Measurements from ENCODE around the gene C10orf95.
"Not testable (repeated sequence)": the region's sequence is repeated elsewhere in the genome, so short reads cannot be mapped to it uniquely, and the experiment has no call there.

The C10orf95 gene

DNA sequence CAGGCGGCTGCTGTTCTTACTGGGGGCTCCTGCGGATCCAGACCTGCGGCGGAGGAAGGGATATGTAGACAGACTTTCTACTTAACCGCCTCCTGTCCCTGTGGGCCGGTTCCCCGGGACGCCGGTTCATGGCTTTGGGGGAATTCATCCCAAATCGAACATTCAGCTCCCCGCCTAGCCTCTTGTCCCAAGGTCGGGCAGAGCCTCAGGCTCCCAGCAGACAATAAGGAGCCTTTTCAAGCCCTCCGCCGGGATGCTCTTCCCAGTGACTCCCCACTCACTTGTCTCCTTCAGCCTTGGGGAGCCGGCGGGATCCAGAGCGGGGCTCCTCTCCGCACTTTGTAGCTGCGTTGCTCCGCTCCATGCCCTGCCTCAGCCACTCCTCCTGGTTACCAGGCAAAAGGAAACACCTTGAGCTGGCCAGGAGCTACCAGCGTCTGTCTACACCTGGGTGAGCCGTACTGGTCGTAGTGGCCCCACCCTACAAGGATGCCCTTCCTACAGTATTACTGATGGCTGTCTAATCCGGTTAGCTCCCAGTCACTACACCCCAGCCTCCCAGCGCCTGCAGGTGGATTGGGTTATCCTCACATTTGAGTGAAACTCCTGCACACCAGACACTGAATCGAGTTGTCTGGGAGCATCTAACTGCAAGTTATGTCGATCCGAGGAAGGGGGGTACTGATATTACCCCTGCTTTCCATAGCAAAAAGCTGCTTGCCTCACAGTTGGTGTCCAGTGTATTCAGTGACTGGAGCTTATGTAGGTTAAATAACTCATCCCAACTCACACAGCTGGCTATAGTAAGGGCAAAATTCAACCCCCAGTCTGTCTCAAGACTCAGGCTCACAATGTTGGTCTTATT is at the start of gene C10orf95:
C10orf95 (minus strand) TSS at position 439 of the 865 bp plus-strand sequence. CDS start 450 bp downstream, outside the sequence.
- no peaks in the 10 kb centered on the region for H3K9me3 Mint-ChIP-seq
- peaks cover 56% of the 10 kb centered on the region for H3K36me3 Mint-ChIP-seq
- H3K4me3 Mint-ChIP-seq = peak within 1 kb of the TSS; percentile 90
- H3K27ac Mint-ChIP-seq = peak within 1 kb of the TSS; percentile 94
- ATAC-seq (no peak), DNase-seq (ENCODE audit: low spot score in 2 of 2) (peak in 1 of 2 donors; percentile 60)
- peaks cover 31% of the 10 kb centered on the region for H3K4me1 Mint-ChIP-seq

DNA sequence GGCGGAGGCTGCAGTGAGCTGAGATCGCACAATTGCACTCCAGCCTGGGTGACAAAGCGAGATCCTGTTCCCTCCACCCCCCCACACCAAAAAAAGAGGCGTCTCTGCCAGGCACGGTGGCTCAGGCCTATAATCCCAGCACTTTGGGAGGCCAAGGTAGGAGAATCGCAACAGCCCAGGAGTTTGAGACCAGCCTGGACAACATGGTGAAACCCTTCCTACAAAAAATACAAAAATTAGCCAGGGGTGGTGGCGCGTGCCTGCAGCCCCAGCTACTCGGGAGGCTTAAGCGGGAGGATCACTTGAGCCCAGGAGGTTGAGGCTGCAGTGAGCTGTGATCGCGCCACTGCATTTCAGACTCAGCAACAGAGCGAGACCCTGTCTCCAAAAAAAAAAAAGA is 49.3 kb upstream of the C10orf95 start:
- ATAC-seq; DNase-seq (ENCODE audit: low spot score in 2 of 2); H3K9me3 Mint-ChIP-seq; H3K27ac Mint-ChIP-seq; H3K4me3 Mint-ChIP-seq: not testable (repeated sequence)
- H3K36me3 Mint-ChIP-seq = peaks cover 32% of the 10 kb centered on the region
- peaks cover 27% of the 10 kb centered on the region for H3K4me1 Mint-ChIP-seq

DNA sequence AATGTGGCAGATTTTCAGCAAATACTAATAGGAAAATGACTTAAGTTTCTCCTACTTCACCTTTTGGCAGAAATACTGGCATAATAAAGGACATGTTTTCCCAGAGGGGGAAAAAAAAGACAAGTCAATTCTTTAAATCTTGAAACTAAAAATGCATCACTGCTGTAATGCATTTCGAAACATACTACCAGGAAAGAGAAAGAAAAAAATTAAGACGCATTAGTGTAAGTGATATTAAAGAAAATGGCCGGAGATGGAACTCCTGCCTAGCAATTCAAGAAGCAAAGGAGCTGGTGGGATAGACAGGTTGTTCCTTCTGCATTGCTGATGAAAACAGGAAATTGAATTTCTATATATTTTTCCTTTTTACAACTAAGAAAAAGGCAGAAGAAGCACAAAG is 48.0 kb upstream of the C10orf95 start:
- no peak overlapping the region for H3K4me3 Mint-ChIP-seq
- H3K9me3 Mint-ChIP-seq = no peaks in the 10 kb centered on the region
- peak overlapping the region; percentile 26 for H3K27ac Mint-ChIP-seq
- H3K36me3 Mint-ChIP-seq = peaks cover 41% of the 10 kb centered on the region
- DNase-seq (ENCODE audit: low spot score in 2 of 2) (no peak), ATAC-seq (no peak)
- peaks cover 13% of the 10 kb centered on the region for H3K4me1 Mint-ChIP-seq

DNA sequence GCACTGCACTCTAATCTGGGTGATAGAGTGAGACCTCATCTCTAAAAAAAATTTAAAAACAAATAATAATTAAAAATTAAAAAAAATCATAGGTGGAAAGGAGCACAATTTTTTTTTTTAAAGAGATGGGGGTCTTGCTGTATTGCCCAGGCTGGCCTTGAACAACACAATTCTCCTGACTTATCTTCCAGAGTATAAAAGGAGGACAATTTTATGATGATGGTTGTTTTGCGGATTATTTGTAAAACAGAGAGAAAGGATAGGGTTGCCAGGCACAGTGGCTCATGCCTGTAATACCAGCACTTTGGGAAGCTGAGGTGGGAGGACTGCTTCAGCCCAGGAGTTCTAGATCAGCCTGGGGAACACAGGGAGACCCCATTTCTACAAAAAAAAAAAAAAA is 46.2 kb upstream of the C10orf95 start:
- ATAC-seq (no peak), DNase-seq (ENCODE audit: low spot score in 2 of 2) (no peak)
- Mint-ChIP-seq H3K36me3 (peaks cover 56% of the 10 kb centered on the region), H3K9me3 (no peaks in the 10 kb centered on the region), H3K4me3 (no peak overlapping the region), H3K4me1 (peaks cover 22% of the 10 kb centered on the region), H3K27ac (peak overlapping the region; percentile 26)

GRCh38 chr10:102493771-102494170 is 42.4 kb upstream of the C10orf95 start:
- no peaks in the 10 kb centered on the region for H3K9me3 Mint-ChIP-seq
- H3K36me3 Mint-ChIP-seq = peaks cover 84% of the 10 kb centered on the region

GRCh38 chr10:102492983-102493382 is 41.6 kb upstream of the C10orf95 start:
- H3K9me3 Mint-ChIP-seq = no peaks in the 10 kb centered on the region
- H3K27ac Mint-ChIP-seq = peak overlapping the region; percentile 74
- no peak for DNase-seq (ENCODE audit: low spot score in 2 of 2)
- no peak overlapping the region for H3K4me3 Mint-ChIP-seq
- H3K36me3 Mint-ChIP-seq = peaks cover 88% of the 10 kb centered on the region
- peaks cover 17% of the 10 kb centered on the region for H3K4me1 Mint-ChIP-seq
- no peak for ATAC-seq

More at GRCh38 chr10:102493771-102494170, 42.4 kb upstream of the C10orf95 start:
- ATAC-seq (no peak), DNase-seq (ENCODE audit: low spot score in 2 of 2) (no peak)
- H3K4me1 Mint-ChIP-seq = peaks cover 19% of the 10 kb centered on the region
- H3K27ac Mint-ChIP-seq = peak overlapping the region; percentile 74
- H3K4me3 Mint-ChIP-seq = no peak overlapping the region

DNA sequence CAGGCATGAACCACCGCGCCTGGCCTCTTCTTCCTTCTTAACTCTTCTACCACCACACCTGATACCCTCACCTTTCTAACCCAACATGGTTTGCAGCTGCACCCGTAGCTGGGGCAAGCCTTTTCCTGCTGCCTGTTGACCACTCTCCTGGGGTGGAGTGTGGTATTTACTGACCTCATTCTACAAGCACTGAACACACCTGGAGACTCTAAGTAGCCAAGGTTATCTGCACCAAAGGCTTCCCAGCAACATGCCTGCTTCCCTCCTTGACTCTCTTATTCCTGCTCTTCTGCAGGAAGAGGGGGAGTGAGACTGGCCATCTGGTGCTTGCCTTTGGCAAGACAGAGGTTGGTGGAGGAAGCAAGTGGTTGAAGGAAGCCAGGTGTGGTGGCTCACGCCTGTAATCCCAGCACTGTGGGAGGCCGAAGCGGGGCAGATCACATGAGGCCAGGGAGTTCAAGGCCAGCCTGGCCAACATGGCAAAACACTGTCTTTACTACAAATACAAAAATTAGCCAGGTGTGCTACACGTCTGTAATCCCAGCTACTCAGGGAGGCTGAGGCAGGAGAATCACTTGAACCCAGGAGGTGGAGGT is 41.1 kb upstream of the C10orf95 start:
- no peaks in the 10 kb centered on the region for H3K9me3 Mint-ChIP-seq
- H3K27ac Mint-ChIP-seq = peak overlapping the region; percentile 74
- H3K36me3 Mint-ChIP-seq = peaks cover 89% of the 10 kb centered on the region
- peaks cover 17% of the 10 kb centered on the region for H3K4me1 Mint-ChIP-seq
- no peak overlapping the region for H3K4me3 Mint-ChIP-seq
- DNase-seq (ENCODE audit: low spot score in 2 of 2) (no peak), ATAC-seq (no peak)

DNA sequence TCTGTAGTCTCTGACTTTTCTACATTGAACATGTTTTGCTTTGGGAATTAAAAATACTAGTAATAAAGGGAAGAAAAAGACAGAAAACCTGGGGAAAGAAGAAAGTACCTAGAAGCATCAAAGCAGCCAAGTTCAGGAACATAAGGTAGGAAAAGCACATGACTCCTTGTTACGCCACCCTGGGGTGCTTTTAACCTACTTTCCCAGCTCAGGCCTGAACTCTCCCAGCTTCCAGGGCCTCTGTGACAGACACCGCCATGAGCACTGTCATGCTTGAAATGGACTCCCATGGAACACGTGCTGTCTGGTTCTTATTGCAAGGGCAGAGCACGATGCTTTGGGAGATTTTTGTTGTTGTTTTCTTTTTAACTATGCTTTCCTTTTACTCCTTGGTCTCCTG is 39.8 kb upstream of the C10orf95 start:
- H3K4me1 Mint-ChIP-seq = peaks cover 17% of the 10 kb centered on the region
- ATAC-seq (no peak), DNase-seq (ENCODE audit: low spot score in 2 of 2) (no peak)
- H3K4me3 Mint-ChIP-seq = no peak overlapping the region
- no peak overlapping the region for H3K27ac Mint-ChIP-seq
- peaks cover 91% of the 10 kb centered on the region for H3K36me3 Mint-ChIP-seq
- no peaks in the 10 kb centered on the region for H3K9me3 Mint-ChIP-seq

- Mint-ChIP-seq H3K27ac (peak overlapping the region; percentile 63), H3K4me3 (no peak overlapping the region), H3K9me3 (no peaks in the 10 kb centered on the region), H3K36me3 (peaks cover 100% of the 10 kb centered on the region), H3K4me1 (no peaks in the 10 kb centered on the region)
- DNase-seq (ENCODE audit: low spot score in 2 of 2) (no peak), ATAC-seq (no peak)
These were observed 33.9 kb upstream of the C10orf95 start for GRCh38 chr10:102485093-102485784.

- H3K27ac Mint-ChIP-seq = no peak overlapping the region
- H3K4me1 Mint-ChIP-seq = peaks cover 4% of the 10 kb centered on the region
- no peak for DNase-seq (ENCODE audit: low spot score in 2 of 2)
- H3K4me3 Mint-ChIP-seq = no peak overlapping the region
- H3K36me3 Mint-ChIP-seq = peaks cover 100% of the 10 kb centered on the region
- no peaks in the 10 kb centered on the region for H3K9me3 Mint-ChIP-seq
- ATAC-seq = no peak
These were observed 32.7 kb upstream of the C10orf95 start for GRCh38 chr10:102484021-102484420.

DNA sequence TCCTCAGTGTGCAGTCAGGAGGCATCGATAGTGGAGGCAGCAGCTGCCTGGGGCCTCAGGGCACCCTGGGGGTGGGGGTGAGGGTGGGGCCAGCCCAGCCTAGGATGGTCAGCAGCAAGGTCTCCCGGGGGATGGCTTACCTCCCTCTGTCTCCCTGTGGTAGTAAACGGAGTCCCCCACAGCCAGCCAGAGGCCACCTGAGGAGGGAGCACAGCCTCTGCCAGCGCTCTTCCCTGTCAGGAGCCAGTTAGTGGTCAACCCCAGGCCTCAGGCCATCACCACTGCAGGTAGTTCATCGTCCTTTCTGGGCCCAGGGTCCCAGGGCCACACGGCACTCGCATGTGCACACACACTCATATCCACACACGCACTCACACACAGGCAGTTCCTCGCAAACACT is 29.1 kb upstream of the C10orf95 start:
- no peak overlapping the region for H3K4me3 Mint-ChIP-seq
- DNase-seq (ENCODE audit: low spot score in 2 of 2) (no peak), ATAC-seq (no peak)
- no peaks in the 10 kb centered on the region for H3K9me3 Mint-ChIP-seq
- H3K27ac Mint-ChIP-seq = peak overlapping the region; percentile 88
- peaks cover 77% of the 10 kb centered on the region for H3K36me3 Mint-ChIP-seq
- H3K4me1 Mint-ChIP-seq = peaks cover 8% of the 10 kb centered on the region

DNA sequence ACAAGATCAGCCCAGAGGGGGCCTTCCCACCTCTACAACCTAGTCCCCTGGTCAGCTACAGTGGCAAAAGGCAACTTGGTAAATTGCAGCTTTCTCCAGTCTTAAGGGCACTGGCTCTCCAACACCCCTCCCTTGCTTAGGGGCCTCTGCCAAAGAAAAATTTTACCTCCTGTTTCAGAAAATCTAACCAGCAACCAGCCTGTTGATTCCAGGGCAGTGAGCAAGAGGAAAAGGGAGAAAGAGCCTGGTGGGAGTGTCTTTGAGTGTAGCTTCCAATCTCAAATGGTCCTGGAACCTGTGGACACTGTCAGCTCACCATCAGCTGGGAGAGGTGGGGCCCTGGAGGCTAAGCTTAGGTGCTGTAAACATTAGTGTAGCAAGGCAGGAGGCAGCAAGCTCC is 28.3 kb upstream of the C10orf95 start:
- Mint-ChIP-seq H3K4me1 (peaks cover 8% of the 10 kb centered on the region), H3K4me3 (no peak overlapping the region), H3K27ac (peak overlapping the region; percentile 67), H3K9me3 (no peaks in the 10 kb centered on the region), H3K36me3 (peaks cover 70% of the 10 kb centered on the region)
- ATAC-seq (no peak), DNase-seq (ENCODE audit: low spot score in 2 of 2) (no peak)

GRCh38 chr10:102476466-102477141 is 25.3 kb upstream of the C10orf95 start:
- DNase-seq (ENCODE audit: low spot score in 2 of 2) (no peak), ATAC-seq (peak; percentile 23)
- Mint-ChIP-seq H3K4me1 (peaks cover 23% of the 10 kb centered on the region), H3K27ac (peak overlapping the region; percentile 75), H3K4me3 (no peak overlapping the region), H3K36me3 (peaks cover 39% of the 10 kb centered on the region), H3K9me3 (no peaks in the 10 kb centered on the region)

GRCh38 chr10:102475451-102476040 is 24.2 kb upstream of the C10orf95 start:
- ATAC-seq = no peak
- Mint-ChIP-seq H3K4me1 (peaks cover 23% of the 10 kb centered on the region), H3K9me3 (no peaks in the 10 kb centered on the region), H3K36me3 (peaks cover 29% of the 10 kb centered on the region), H3K4me3 (no peak overlapping the region), H3K27ac (no peak overlapping the region)
- no peak for DNase-seq (ENCODE audit: low spot score in 2 of 2)

Measured in stimulated activated effector memory CD8-positive, alpha-beta T cell treated with anti-CD3 and anti-CD28 coated beads, Interleukin-12 subunit alpha, Interleukin-12 subunit beta, amount 100 ng/mL, for 72 hours (primary cell).